Ovary (tissue), 3 donors: Measurements from ENCODE around the gene GJB6.

Experiments
- CTCF ChIP-seq, 3 donors: fragments of 450-650 bp in 2 of 3; fragments of 200-600 bp in 1 of 3; IDR thresholded peaks; one replicate each; pipeline versions ENCODE4 v1.5.1 to v1.8.0; 2016 to 2022; ENCODE audit warnings: antibody characterized with exemption in 3 of 3, mild to moderate bottlenecking in 1 of 3
- POLR2A ChIP-seq: fragments of 450-650 bp; IDR thresholded peaks from one replicate; pipeline ENCODE4 v1.6.1; 2017; ENCODE audit warnings: antibody characterized with exemption, mild to moderate bottlenecking, moderate library complexity
- donor health status: DM: no; HTN: no; CAD: no.

GRCh38 chr13:20227288-20227687 is 4.8 kb downstream of the GJB6 start:
- no peak for TF ChIP-seq POLR2A
- no peak for TF ChIP-seq CTCF (IDR thresholded peaks at IDR 0.05)
